ENCODE data around the gene TXNL4A.
A peak's percentile ranks its signal among the peaks of the same experiment; 100 is the strongest.

The TXNL4A gene

GRCh38 chr18:79975043-79975442 is 13.3 kb downstream of the TXNL4A start:
- TF ChIP-seq CTCF (IDR thresholded peaks at IDR 0.05): no peak
- peaks cover 20 to 63% (median 51%) of the 10 kb centered on the region in 3 donors for H3K36me3 ChIP-seq
- intact Hi-C loops (cut with DNase I; ENCODE audit: low total_unique reads): no loop called here

GRCh38 chr18:79974025-79974654 is 14.2 kb downstream of the TXNL4A start:
- peaks cover 20 to 68% (median 51%) of the 10 kb centered on the region in 3 donors for H3K36me3 ChIP-seq
- no peak for DNase-seq
- intact Hi-C loops (cut with DNase I; ENCODE audit: low total_unique reads): no loop called here
- no peaks in the 10 kb centered on the region for H3K27me3 ChIP-seq
- H3K4me3 ChIP-seq: no peak overlapping the region
- peaks cover 0 to 7% (median 0%) of the 10 kb centered on the region in 4 donors for H3K4me1 ChIP-seq
- no peaks in the 10 kb centered on the region for H3K9me3 ChIP-seq
- H3K27ac ChIP-seq: no peak overlapping the region
- TF ChIP-seq CTCF (IDR thresholded peaks at IDR 0.05): no peak

More at GRCh38 chr18:79975043-79975442, 13.3 kb downstream of the TXNL4A start:
- no peak overlapping the region for H3K27ac ChIP-seq
- H3K27me3 ChIP-seq: no peaks in the 10 kb centered on the region
- peaks cover 0 to 7% (median 0%) of the 10 kb centered on the region in 4 donors for H3K4me1 ChIP-seq
- no peak overlapping the region for H3K4me3 ChIP-seq
- DNase-seq: no peak
- H3K9me3 ChIP-seq: no peaks in the 10 kb centered on the region

- Histone ChIP-seq H3K36me3 (peaks cover 20 to 69% (median 51%) of the 10 kb centered on the region in 3 donors), H3K27ac (no peak overlapping the region), H3K4me3 (no peak overlapping the region), H3K4me1 (peaks cover 0 to 7% (median 0%) of the 10 kb centered on the region in 4 donors), H3K27me3 (no peaks in the 10 kb centered on the region), H3K9me3 (no peaks in the 10 kb centered on the region)
- intact Hi-C loops (cut with DNase I; ENCODE audit: low total_unique reads): no loop called here
- no peak for DNase-seq
- TF ChIP-seq CTCF (IDR thresholded peaks at IDR 0.05): no peak
Observed at GRCh38 chr18:79973517-79973916, 14.8 kb downstream of the TXNL4A start.

GRCh38 chr18:79972720-79973119 is 15.6 kb downstream of the TXNL4A start:
- Histone ChIP-seq H3K9me3 (no peaks in the 10 kb centered on the region), H3K36me3 (peaks cover 20 to 77% (median 51%) of the 10 kb centered on the region in 3 donors), H3K4me3 (no peak overlapping the region), H3K27me3 (no peaks in the 10 kb centered on the region), H3K4me1 (peaks cover 0 to under 1% (median 0%) of the 10 kb centered on the region in 4 donors), H3K27ac (no peak overlapping the region)
- TF ChIP-seq CTCF (IDR thresholded peaks at IDR 0.05): no peak
- no peak for DNase-seq
- intact Hi-C loops (cut with DNase I; ENCODE audit: low total_unique reads): no loop called here

GRCh38 chr18:79971986-79972385 is 16.4 kb downstream of the TXNL4A start:
- Histone ChIP-seq H3K36me3 (peaks cover 20 to 80% (median 51%) of the 10 kb centered on the region in 3 donors), H3K27ac (no peak overlapping the region), H3K4me3 (no peak overlapping the region), H3K9me3 (no peaks in the 10 kb centered on the region), H3K27me3 (no peaks in the 10 kb centered on the region), H3K4me1 (no peaks in the 10 kb centered on the region)
- intact Hi-C loops (cut with DNase I; ENCODE audit: low total_unique reads): no loop called here
- DNase-seq: peak in 1 of 2 donors; percentile 12
- TF ChIP-seq CTCF (IDR thresholded peaks at IDR 0.05): no peak
